GM18519 (cell line): ENCODE measurements around the gene CNST.
"Not testable (repeated sequence)": the region's sequence is repeated elsewhere in the genome, so short reads cannot be mapped to it uniquely, and the experiment has no call there.

Experiments used
- ATAC-seq: cut with Tn5 transposase; IDR thresholded peaks from one replicate; pipeline ENCODE4 v1.9.1; 2021; ENCODE audit warnings: mild to moderate bottlenecking, moderate library complexity; ENCODE audit not compliant: unreplicated experiment, low FRiP score

CNST gene

DNA sequence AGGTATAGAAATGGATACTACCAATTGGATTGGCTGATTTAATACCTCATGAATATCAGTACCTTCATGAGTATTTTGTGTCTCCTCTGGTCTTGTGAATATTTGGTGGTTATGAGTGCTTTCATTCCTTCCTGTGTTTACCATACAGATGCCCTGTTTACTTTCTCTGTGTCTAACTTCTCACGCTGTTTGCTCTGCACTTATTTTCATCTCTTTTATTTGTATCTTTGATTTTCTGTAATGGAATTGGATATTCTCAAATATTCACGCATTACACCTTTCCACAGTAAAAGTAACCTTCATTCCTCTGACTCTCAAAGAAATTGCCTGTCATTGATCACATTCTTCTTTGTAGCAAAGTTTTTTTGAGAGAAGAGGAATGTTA, 16.8 kb downstream of the CNST start:
- no peak for ATAC-seq

DNA sequence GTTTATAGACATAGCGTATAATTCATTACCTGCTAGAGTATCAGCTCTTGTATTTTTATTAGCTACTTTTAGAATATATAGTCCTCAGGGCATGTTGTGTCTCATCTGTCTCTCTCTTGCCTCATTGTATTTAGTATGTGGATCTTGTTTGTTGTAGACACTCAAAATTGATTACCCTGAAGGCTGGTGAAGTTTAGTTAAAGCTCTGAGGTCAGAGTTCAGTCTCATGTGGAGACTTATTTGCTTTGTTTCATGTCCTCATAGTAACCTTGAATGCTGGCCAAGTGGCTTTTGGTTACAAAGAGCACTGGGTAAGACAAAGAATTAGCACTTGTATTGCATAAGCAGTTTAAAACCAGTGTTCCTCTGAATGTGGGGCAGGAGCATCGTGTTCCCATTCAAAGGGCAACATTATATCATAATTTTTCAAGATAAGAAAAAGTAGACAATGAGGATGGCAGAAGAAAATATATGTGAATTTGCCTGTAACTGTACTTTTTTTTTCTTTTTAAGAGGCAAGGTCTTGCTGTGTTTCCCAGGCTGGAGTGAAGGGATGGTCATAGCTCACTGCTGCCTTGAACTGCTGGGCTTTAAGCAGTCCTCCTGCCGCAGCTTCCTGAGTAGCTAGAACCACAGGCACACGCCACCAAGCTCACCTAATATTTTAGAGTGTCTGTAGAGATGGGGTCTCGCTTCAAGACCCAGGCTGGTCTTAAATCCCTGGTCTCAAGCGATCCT, 17.4 kb downstream of the CNST start:
- ATAC-seq = no peak

DNA sequence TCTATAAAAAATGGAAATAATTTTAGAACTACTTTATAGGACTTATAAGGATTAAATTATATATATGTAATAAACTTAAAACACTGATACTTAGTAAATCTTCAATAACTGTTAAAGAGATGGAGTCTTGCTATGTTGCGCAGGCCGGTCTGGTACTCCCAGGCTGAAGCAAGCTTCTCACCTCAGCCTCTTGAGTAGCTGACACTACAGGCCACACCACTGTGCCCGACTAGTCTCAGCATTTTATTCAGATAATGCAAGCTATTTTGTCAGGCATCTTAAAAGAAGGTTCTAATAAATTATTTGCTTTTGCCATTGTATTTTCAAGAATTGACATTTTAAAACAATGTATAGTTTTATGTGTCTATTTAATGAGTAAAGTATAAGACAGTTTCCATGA, 20.8 kb downstream of the CNST start:
- ATAC-seq = no peak

DNA sequence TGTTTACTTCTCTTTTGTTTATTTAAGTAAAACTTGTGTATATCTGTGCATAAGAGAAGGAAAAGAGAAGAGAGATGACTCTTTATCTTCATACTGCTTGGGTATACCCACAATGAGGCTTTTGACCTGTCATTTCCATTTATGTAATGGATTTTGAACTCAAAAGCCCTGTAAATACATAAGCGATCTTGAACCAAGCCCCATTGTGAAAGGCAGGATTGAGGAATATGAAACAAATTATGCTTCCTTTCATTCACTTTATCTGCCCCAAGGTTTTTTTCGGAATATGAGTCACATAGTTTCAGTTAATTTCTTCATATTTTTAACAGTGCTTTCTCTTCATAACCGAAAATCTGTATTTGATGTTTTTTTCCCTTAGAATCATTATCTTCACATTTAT, 21.4 kb downstream of the CNST start:
- no peak for ATAC-seq

DNA sequence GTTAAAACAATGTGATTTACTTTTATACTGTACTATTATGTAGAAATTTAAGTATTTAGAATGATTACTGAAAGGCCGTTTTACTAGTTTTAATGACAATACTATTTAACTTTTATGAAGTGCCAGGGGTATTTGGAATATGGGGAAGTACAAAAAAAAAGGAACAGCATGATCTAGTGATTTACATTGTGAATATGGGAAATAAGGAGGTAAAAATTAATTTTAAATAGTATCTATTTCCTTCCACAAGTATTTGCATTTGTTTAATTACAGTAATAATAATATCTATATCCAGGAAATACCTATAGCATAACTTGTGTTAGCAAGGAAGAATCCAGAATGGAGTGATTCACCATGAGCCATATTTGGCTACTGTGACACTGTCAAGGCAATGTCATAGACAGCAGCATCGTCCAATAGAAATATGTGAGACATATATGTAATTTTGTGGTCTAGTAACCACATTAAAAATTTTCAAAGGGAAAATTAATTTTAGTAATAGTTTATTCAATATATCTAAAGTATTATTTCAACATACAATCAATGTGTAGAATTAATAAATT, 22.0 kb downstream of the CNST start:
- no peak for ATAC-seq

DNA sequence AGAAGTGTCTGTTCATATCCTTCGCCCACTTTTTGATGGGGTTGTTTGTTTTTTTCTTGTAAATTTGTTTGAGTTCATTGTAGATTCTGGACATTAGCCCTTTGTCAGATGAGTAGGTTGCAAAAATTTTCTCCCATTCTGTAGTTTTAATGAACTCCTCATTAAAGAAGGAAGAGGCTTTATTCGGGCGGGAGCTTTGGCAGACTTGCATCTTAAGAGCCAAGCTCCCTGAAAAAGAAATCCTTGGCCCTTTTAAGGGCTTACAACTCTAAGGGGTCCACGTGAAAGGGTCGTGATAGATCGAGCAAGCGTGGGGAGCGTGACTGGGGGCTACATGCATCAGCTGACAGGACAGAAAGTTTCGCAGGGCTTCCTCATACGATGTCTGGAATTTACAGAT, 23.7 kb downstream of the CNST start:
- not testable (repeated sequence) for ATAC-seq

DNA sequence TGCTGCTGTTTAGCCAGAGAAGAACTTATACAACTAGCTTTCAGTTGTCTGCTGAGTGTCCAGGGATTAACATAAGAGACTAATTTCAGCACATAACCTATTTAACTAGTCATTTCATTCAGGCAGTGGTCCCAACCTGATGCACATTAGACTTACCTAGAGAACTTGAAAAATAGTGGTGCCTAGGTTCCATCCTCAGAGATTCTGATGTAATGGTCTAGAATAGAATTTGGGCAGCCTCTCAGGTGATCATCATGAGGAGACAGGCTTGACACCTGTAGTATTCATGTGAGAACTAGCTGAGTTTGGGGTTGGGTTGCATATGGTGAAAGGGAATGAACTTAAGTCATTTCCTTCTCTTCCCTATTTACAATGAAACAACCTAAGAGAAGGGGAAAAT, 24.8 kb downstream of the CNST start:
- peak; percentile 24 for ATAC-seq

DNA sequence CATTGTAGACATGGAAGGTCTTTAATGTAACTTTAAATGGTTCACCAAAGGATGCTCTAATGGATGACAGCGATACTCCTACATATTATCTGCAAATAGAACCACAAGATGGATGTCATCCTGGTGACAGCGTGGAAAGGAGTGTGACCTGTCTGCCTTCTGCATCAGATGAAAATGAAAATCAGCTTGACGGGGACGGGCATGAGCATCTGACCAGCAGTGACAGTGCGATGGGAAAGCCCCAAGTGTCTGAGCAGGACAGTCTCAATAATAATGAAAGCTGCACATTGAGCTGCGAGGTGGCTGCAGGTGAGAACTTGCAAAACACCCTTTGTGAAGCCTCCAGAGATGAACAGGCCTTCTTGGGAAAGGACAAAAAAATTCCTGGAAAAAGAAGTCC, 25.2 kb downstream of the CNST start:
- peak; percentile 83 for ATAC-seq

DNA sequence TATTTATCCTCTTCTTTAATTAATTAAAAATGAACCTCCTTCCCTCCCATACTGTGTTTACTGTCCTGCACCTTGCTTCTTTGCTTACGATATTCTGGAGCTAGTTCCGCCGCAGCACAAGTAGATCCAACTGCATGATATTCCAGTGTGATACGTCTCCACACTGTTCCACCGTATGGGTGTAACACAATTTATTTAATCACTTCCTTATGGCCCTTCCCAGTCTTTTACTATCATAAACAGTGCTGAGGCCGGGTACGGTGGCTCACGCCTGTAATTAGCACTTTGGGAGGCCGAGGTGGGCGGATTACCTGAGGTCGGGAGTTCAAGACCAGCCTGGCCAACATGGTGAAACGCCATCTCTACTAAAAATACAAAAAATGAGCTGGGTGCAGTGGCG, 25.7 kb downstream of the CNST start:
- no peak for ATAC-seq

DNA sequence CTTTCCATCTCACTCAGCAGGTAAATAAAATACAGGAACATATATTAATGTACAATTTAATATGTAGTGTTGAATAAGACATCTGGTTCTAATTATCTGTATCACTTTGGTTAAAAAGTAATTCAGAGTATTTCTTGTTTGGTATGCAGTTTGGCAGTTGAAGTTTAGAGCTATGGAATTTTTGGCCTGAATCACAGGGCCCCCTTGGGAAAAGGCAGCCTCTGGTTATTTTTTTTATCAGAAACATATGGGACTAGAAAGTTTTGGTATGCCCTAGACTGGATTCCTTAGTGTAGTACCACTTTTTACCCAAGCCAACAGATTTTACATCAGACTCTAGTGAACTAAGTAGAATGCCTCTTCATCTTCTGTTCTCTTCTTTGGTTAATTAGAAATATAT, 26.4 kb downstream of the CNST start:
- ATAC-seq = no peak

DNA sequence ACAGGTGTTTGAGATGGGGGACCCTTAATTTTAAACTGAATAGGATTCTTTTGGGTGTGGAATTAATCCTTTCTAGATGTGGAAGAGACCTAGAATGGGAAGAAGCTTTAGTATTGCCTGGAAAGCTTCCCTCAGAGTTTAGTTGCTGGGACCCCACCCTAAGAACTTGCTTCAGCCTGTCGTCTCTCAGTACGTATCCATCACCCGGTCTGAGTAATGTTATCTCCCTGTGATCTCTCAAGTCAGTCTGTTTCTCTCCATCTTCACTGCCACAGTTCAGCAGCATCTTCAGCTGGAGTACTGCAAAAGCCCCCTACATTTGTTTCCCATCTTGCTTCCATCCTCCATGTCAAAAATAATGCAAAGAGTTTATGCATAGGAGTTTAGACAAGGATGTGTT, 28.9 kb downstream of the CNST start:
- ATAC-seq = no peak

DNA sequence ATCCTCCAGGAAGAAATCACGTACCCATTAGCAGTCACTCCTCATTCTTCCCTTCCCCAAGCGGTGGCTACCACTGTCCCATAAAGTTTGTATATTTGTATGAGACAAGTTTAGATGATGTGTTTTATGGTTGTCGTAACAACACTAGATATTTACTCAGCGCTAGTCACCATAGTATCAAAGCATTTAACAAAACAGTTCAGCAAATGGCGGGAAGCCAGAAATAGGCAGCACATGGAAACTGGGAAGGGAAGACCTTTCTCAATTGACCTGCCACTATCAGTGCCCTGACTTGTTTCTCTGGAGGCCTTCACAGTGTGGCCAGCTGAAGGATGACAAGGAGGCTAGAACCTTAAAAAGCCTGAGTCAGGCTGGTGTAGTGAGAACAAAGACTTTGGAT, 31.1 kb downstream of the CNST start:
- ATAC-seq = no peak

DNA sequence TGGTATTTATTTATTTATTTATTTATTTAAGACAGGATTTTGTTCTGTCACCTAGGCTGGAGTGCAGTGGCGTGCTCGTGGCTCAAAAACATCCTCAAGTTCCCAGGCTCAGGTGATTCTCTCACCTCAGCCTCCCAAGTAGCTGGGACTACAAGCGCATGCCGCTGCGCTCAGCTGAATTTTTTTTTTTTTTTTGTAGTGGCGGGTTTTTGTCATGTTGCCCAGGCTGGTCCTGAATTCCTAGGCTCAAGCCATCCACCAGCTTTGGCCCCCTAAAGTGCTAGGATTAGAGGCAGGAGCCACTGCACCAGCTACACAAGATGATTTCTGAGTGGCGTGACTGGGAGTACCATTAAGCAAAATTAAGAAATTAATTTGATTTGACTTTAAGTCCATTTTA, 31.7 kb downstream of the CNST start:
- ATAC-seq = no peak

DNA sequence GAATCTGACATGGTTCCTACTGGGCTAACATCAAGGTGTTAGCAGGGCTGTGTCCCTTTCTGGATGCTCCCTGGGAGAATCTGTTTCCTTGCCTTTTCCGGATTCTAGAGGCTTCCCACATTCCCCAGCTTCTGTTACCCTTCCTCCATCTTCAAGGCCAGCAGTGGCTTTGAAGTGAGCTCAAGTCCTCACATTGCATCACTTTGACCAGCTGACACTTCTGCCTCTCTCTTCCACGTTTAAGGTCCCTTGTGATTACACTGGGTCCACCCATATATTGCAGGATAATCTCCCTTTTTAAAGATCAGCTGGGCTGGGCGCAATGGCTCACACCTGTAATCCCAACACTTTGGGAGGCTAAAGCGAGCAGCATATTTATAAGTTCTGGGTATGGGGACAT, 33.1 kb downstream of the CNST start:
- ATAC-seq = no peak

DNA sequence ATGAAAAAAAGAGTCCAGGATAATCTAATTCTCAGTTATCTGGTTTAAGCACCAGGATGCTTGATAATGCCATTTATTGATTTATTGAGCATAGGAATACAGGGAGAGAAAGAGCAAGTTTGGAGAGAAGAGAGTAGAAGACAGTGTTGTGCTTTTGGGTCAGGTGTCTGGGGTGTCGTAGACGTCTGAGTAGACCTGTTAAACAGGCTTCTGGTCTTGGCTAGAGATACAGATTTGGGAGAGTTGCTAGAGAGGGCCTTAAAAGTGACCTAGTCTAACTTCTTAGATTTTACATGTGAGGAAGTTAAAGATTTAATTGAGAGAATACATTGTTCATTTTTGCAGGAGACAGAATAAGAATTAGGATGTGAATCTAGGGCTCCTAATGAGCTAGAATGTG, 34.3 kb downstream of the CNST start:
- no peak for ATAC-seq

DNA sequence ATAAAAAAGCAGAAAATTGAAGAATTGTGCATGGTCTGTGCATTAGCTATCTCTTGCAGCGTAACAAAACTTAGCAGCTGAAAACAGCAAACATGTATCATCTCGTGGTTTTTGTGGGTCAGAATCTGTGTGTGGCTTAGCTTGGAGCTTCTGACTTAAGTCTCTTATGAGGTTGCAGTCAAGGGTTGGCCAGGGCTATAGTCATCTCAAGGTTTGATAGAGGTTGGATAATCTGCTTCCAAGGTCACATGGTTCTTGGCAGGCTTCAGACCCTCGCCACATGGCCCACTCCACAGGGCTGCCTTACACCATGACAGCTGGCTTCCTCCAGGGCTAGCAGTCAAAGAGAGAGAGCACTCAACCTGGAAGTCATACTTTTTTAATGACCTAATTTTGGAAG, 35.9 kb downstream of the CNST start:
- no peak for ATAC-seq

DNA sequence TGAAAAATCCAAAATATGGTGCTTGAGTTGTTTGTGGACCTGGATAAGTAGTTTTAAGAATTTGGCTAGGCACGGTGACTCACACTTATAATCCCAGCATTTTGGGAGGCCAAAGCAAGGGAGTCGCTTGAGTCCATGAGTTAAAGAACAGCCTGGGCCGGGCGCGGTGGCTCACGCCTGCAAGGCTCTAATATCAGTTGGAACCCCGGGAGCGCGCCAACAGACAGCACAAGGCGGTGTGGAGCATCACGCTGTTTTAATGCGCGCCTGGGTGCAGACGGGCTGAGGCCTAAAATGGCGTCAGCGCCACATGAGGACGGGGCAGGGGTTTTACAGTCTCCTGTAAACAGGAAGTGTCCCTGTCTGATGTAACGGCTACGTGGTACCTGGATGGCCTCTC, 39.0 kb downstream of the CNST start:
- not testable (repeated sequence) for ATAC-seq

DNA sequence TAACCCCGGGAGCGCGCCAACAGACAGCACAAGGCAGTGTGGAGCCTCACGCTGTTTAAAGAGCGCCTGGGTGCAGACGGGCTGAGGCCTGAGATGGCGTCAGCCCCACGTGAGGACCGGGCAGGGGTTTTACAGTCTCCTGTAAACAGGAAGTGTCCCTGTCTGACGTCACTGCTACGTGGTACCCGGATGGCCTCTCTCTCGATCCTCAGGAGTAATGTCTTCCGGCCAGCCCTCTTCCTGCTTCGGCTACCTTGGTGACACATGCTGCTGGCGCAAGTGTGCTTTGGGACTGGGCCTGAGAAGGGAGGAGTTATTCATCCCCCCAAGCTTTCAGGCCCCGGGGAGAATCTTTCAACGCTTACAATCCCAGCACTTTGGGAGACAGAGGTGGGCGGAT, 41.2 kb downstream of the CNST start:
- ATAC-seq = no peak

DNA sequence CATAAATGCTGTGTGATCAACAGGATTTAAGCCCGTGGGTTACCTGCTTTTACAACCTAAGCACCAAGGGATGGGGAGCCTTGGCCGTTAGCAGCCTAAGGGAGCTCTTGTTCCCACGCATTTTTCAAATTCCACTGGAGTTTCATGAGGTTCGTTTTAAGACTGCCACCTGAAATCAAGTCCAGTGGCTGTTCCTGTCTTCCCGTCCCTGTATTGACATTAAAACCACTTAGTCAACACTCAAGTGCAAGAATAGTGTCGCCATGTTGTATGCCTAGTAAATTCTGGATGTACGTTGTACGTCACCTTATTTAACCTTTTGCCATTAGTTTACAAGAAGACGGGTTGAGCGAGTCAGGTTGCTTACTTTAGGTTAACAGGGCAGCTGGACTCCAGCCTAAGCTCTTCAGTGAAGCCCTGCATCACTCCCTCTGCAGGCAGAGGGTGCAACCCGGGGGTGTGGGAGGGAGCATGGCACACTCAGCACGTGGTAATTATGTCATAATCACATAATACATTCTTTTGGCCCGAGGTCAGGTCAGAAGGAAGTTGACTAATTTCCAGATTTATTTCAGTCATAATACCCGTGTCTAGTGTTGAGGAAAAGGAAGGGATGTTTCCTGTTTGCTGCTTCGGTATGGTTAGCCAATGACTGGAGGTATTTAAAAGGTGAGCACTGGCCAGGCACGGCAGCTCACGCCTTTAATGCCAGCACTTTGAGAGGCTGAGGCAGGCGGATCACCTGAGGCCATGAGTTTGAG, 42.5 kb downstream of the CNST start:
- ATAC-seq = peak; percentile 46

DNA sequence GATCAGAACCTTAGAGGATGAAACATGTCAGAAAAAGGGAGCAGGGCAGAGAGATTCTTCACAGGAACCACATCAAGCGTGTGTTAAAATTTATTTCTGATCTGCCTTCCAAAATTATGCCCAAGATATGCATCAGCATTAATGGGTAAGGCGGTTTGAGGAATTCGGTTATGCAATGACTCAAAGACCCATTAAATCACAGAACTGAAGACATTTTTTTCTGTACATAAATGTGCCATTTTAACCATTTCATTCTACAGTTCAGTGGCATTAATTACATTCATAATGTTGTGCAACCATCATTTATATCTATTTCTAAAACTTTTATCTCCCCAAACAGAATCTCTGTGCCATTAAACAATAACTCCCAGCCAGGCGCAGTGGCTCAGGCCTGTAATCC, 43.4 kb downstream of the CNST start:
- ATAC-seq = no peak

DNA sequence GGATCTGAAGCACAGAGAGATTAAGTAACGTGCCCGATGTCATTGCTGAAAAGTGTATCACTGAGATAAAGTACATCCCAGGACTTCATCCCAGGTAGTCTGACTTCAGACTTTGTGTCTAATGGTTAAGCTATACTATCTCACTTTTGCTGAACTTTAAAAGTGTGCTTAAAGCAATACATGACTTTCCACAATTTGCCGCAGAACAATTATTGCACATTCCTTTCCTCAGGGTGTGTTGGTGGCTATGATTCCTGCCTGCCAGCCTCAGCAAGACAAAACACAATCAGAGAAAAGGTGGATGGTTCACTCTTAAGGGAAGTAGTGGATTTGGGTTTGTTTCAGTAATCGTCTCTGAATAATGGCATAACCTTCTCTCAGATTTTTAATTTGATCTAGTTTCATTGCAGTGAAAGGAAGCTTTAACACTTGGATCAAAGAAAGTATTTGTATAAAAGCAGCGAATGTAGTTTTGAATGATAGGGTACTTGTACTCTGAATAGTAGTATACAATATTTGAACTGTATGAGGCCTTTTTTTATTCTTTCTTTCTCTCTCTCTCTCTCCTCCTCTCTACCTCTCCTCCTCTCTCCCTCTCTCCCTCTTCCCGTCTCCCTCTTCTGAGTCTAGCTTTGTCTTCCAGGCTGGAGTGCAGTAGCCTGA, 47.0 kb downstream of the CNST start:
- ATAC-seq = no peak
